SU-DHL-6 (cell line): Measurements from ENCODE around the gene PYHIN1.

ENCODE experiments used
- H2AFZ ChIP-seq: fragments of 200-600 bp; sonication (generic); 2 replicates; pipeline ENCODE4 v1.6.1; 2014; ENCODE audit warnings: low read depth, mild to moderate bottlenecking, moderate library complexity, mixed read lengths, antibody characterized with exemption, low read length; ENCODE audit not compliant: severe bottlenecking
- H3F3A ChIP-seq: fragments of 200-600 bp; shearing (Covaris generic); 2 replicates; pipeline ENCODE4 v1.6.0; 2016; ENCODE audit warnings: antibody characterized with exemption, mild to moderate bottlenecking; ENCODE audit not compliant: insufficient read depth
- H3K27ac ChIP-seq: fragments of 200-600 bp; sonication (generic); 2 replicates; pipeline ENCODE4 v1.5.1; 2016; ENCODE audit warnings: low read depth, mild to moderate bottlenecking, low read length, moderate library complexity, mixed read lengths
- H3K27me3 ChIP-seq: fragments of 200-600 bp; sonication (generic), shearing (Covaris generic); 2 replicates; pipeline ENCODE4 v1.6.0; 2014; ENCODE audit warnings: mild to moderate bottlenecking, low read length
- H3K36me3 ChIP-seq: fragments of 200-600 bp; sonication (generic); 2 replicates; pipeline ENCODE4 v1.6.1; 2014; ENCODE audit warnings: mild to moderate bottlenecking, low read length, mixed read lengths
- H3K4me2 ChIP-seq: fragments of 300-600, 200-600 bp; shearing (Covaris generic), sonication (generic); 2 replicates; pipeline ENCODE4 v1.6.0; 2014; ENCODE audit warnings: low read length, low read depth, mild to moderate bottlenecking; ENCODE audit not compliant: poor library complexity, severe bottlenecking
- H3K4me3 ChIP-seq: fragments of 200-600 bp; sonication (generic); 2 replicates; pipeline ENCODE4 v1.5.1; 2014; ENCODE audit warnings: antibody characterized with exemption, low read length, mild to moderate bottlenecking, mixed read lengths; ENCODE audit not compliant: insufficient read depth, poor library complexity, severe bottlenecking
- H3K79me2 ChIP-seq: fragments of 200-600 bp; sonication (generic); 2 replicates; pipeline ENCODE4 v1.6.1; 2014; ENCODE audit warnings: mild to moderate bottlenecking, low read length, moderate library complexity; ENCODE audit not compliant: insufficient read depth
- H3K9ac ChIP-seq: fragments of 200-600 bp; sonication (generic); 2 replicates; pipeline ENCODE4 v1.7.0; 2014; ENCODE audit warnings: mild to moderate bottlenecking, low read length
- H3K9me2 ChIP-seq: fragments of 200-600 bp; sonication (generic); replicated peaks from 2 replicates; pipeline ENCODE4 v1.6.1; 2014; ENCODE audit warnings: low read length; ENCODE audit not compliant: insufficient read depth
- H3K9me3 ChIP-seq: fragments of 200-600 bp; sonication (generic); 2 replicates; pipeline ENCODE4 v1.6.1; 2014; ENCODE audit warnings: low read length, mixed read lengths; ENCODE audit not compliant: insufficient read depth
- H4K20me1 ChIP-seq: fragments of 200-600 bp; sonication (generic); 2 replicates; pipeline ENCODE4 v1.6.1; 2014; ENCODE audit warnings: low read depth, mild to moderate bottlenecking, antibody characterized with exemption, low read length, moderate library complexity, mixed read lengths
- CTCF ChIP-seq: fragments of 200-600 bp; sonication (generic); IDR thresholded peaks from one replicate; pipeline ENCODE4 v1.5.1; 2017; ENCODE audit warnings: antibody characterized with exemption, mild to moderate bottlenecking, low read length, moderate library complexity; ENCODE audit not compliant: insufficient read depth, poor library complexity, severe bottlenecking
- EZH2phosphoT487 ChIP-seq: fragments of 200-600 bp; sonication (generic), shearing (Covaris generic); conservative IDR thresholded peaks from 2 replicates; pipeline ENCODE4 v1.6.1; 2018; ENCODE audit warnings: mild to moderate bottlenecking, antibody characterized with exemption, low read length, moderate library complexity, mixed read lengths

Gene PYHIN1

GRCh38 chr1:158979229-158979628 is 47.9 kb downstream of the PYHIN1 start:
- no peaks in the 10 kb centered on the region for H3F3A ChIP-seq
- H3K36me3 ChIP-seq: peaks cover 9% of the 10 kb centered on the region; the same call in 1 of the 2 replicates
- no peaks in the 10 kb centered on the region for H3K27me3 ChIP-seq
- H3K79me2 ChIP-seq: no peaks in the 10 kb centered on the region
- no peak overlapping the region for H3K4me2 ChIP-seq
- TF ChIP-seq CTCF (no peak), EZH2phosphoT487 (no peak)
- H3K9ac ChIP-seq: no peak overlapping the region
- no peak overlapping the region for H3K27ac ChIP-seq
- H3K9me2 ChIP-seq: no peaks in the 10 kb centered on the region
- H2AFZ ChIP-seq: no peak overlapping the region
- peaks cover 4% of the 10 kb centered on the region; the same call in 1 of the 2 replicates for H3K9me3 ChIP-seq
- no peaks in the 10 kb centered on the region for H4K20me1 ChIP-seq
- no peak overlapping the region for H3K4me3 ChIP-seq

GRCh38 chr1:158983235-158983634 is 51.9 kb downstream of the PYHIN1 start:
- Histone ChIP-seq H2AFZ (no peak overlapping the region), H3K27me3 (no peaks in the 10 kb centered on the region), H3K27ac (no peak overlapping the region), H3K9me2 (no peaks in the 10 kb centered on the region), H3F3A (no peaks in the 10 kb centered on the region), H3K9me3 (peaks cover 4% of the 10 kb centered on the region; the same call in 1 of the 2 replicates), H3K4me3 (no peak overlapping the region), H3K79me2 (no peaks in the 10 kb centered on the region), H3K36me3 (peaks cover 7% of the 10 kb centered on the region), H4K20me1 (no peaks in the 10 kb centered on the region), H3K4me2 (no peak overlapping the region), H3K9ac (no peak overlapping the region)
- TF ChIP-seq CTCF (no peak), EZH2phosphoT487 (no peak)

- Histone ChIP-seq H3K4me3 (no peak overlapping the region), H3K27ac (no peak overlapping the region), H3K36me3 (peaks cover 7% of the 10 kb centered on the region), H3K9me3 (peaks cover 4% of the 10 kb centered on the region; the same call in 1 of the 2 replicates), H3K79me2 (no peaks in the 10 kb centered on the region), H3K27me3 (no peaks in the 10 kb centered on the region), H2AFZ (no peak overlapping the region), H4K20me1 (no peaks in the 10 kb centered on the region), H3K9me2 (no peaks in the 10 kb centered on the region), H3K4me2 (no peak overlapping the region), H3F3A (no peaks in the 10 kb centered on the region), H3K9ac (no peak overlapping the region)
- no peak for TF ChIP-seq EZH2phosphoT487
Observed at GRCh38 chr1:158984386-158984785, 53.0 kb downstream of the PYHIN1 start.

- no peaks in the 10 kb centered on the region for H3F3A ChIP-seq
- H4K20me1 ChIP-seq: no peaks in the 10 kb centered on the region
- no peaks in the 10 kb centered on the region for H3K79me2 ChIP-seq
- TF ChIP-seq CTCF (no peak), EZH2phosphoT487 (no peak)
- no peak overlapping the region for H3K27ac ChIP-seq
- H3K4me3 ChIP-seq: no peak overlapping the region
- no peak overlapping the region for H3K9ac ChIP-seq
- H3K4me2 ChIP-seq: no peak overlapping the region
- H3K36me3 ChIP-seq: peaks cover 3% of the 10 kb centered on the region; the same call in 1 of the 2 replicates
- no peaks in the 10 kb centered on the region for H3K27me3 ChIP-seq
- no peak overlapping the region for H2AFZ ChIP-seq
- no peaks in the 10 kb centered on the region for H3K9me2 ChIP-seq
- no peaks in the 10 kb centered on the region for H3K9me3 ChIP-seq
Observed at GRCh38 chr1:158989424-158989823, 58.1 kb downstream of the PYHIN1 start.
